Astrocyte (in vitro differentiated cells and primary cell): ENCODE data around the gene HOXD4.

Experiments used
- EZH2 ChIP-seq: IDR thresholded peaks from 2 replicates; pipeline ENCODE4 v1.6.1; 2012; ENCODE audit warnings: mild to moderate bottlenecking, low read length, inconsistent platforms; ENCODE audit not compliant: insufficient read depth
- TF ChIP-seq, protein P1 (sequence below): IDR thresholded peaks from 2 replicates; pipeline ENCODE4 v1.5.1; 2011; ENCODE audit warnings: low read depth, mild to moderate bottlenecking, inconsistent platforms, low read length, moderate library complexity; ENCODE audit not compliant: insufficient read depth

DNA sequence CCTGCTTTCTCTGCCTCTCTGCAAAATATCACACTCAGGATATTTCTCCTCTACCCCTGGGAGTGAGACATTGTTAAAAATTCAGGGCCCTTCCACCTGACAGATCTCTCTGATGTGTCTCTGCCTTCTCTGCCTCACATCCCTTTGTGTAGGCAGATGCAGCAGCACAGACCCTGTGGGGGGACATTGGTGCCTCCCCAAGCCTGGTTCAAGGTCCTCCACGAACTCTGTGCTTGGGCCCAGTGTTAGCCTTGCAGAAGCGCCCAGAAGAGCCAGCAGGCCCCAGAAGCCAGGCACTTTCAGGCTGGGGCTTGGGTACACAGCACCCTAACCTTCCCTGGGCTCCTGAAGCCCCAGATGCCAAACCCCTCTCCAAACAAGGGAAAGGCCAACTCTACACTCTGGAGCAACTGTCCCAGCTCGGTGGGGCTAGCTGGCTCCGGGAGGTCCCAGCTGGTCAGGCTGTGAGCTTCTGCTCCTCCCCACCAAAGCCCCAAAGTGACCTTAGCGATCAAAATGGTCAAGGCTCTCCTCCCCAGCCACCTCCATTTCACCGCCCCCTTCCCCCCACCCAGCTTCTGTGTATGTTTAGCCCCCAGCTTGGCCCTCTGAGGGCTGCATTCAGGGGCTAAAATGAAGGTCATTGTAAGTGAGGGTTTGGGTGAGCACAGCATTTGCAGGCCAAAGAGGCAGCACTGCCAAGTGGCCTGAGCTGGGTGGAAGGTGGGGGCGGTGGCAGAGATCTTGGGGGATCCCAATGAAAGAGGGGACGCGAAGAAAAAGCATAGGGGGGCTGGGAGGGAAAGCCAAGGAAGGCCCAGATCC, 26.2 kb upstream of the HOXD4 start:
- TF ChIP-seq, protein P1, sequence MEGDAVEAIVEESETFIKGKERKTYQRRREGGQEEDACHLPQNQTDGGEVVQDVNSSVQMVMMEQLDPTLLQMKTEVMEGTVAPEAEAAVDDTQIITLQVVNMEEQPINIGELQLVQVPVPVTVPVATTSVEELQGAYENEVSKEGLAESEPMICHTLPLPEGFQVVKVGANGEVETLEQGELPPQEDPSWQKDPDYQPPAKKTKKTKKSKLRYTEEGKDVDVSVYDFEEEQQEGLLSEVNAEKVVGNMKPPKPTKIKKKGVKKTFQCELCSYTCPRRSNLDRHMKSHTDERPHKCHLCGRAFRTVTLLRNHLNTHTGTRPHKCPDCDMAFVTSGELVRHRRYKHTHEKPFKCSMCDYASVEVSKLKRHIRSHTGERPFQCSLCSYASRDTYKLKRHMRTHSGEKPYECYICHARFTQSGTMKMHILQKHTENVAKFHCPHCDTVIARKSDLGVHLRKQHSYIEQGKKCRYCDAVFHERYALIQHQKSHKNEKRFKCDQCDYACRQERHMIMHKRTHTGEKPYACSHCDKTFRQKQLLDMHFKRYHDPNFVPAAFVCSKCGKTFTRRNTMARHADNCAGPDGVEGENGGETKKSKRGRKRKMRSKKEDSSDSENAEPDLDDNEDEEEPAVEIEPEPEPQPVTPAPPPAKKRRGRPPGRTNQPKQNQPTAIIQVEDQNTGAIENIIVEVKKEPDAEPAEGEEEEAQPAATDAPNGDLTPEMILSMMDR, result no peak
- peak; percentile 8 for TF ChIP-seq EZH2
